Measurements from ENCODE around the gene RNF224.
"Not testable (repeated sequence)": the region's sequence is repeated elsewhere in the genome, so short reads cannot be mapped to it uniquely, and the experiment has no call there.

RNF224 gene

GRCh38 chr9:137241490-137242268, 14.4 kb downstream of the RNF224 start:
- DNase-seq, result peak; percentile 64

GRCh38 chr9:137242269-137243203, 15.2 kb downstream of the RNF224 start:
- no peak for DNase-seq

GRCh38 chr9:137243266-137243625, 15.9 kb downstream of the RNF224 start:
- not testable (repeated sequence) for DNase-seq

- no peak for DNase-seq
Measured at GRCh38 chr9:137243626-137244485, 16.6 kb downstream of the RNF224 start.

- DNase-seq, result no peak
Measured at GRCh38 chr9:137244486-137245449, 17.5 kb downstream of the RNF224 start.

- no peak for DNase-seq
Measured at GRCh38 chr9:137245450-137246421, 18.4 kb downstream of the RNF224 start.

- DNase-seq, result no peak
Measured at GRCh38 chr9:137247135-137247915, 20.0 kb downstream of the RNF224 start.

GRCh38 chr9:137247916-137248175, 20.5 kb downstream of the RNF224 start:
- DNase-seq, result no peak

- DNase-seq, result no peak
Measured at GRCh38 chr9:137250329-137251193, 23.3 kb downstream of the RNF224 start.

- DNase-seq, result no peak
Measured at GRCh38 chr9:137251194-137251461, 23.8 kb downstream of the RNF224 start, which contains the start of gene STPG3. TSS of gene STPG3 (plus strand) at chr9:137251286. CDS start at chr9:137251287, 1 bp downstream.

- no peak for DNase-seq
Measured at GRCh38 chr9:137251490-137252268, 24.4 kb downstream of the RNF224 start.

GRCh38 chr9:137252555-137253506, 25.5 kb downstream of the RNF224 start:
- DNase-seq, result no peak

- DNase-seq, result no peak
Measured at GRCh38 chr9:137253717-137254623, 26.7 kb downstream of the RNF224 start.

GRCh38 chr9:137254624-137255447, 27.5 kb downstream of the RNF224 start, which contains the start of gene NELFB:
TSS of gene NELFB (plus strand) at chr9:137255327.
- peak; percentile 96 for DNase-seq
